Subcutaneous abdominal adipose tissue (tissue), 5 donors: ENCODE results near the gene MAP1S.

Source experiments
- H3K27ac ChIP-seq: one replicate; pipeline ENCODE4 v1.7.0; 2013; ENCODE audit warnings: low read depth, mild to moderate bottlenecking, inconsistent platforms, low read length, moderate library complexity
- H3K27me3 ChIP-seq, 5 donors: one replicate each; pipeline ENCODE4 v1.7.0; 2013; ENCODE audit warnings: low read length in 5 of 5, inconsistent platforms in 1 of 5; ENCODE audit not compliant: control insufficient read depth in 5 of 5, insufficient read depth in 4 of 5
- H3K36me3 ChIP-seq, 5 donors: one replicate each; pipeline ENCODE4 v1.7.0; 2013; ENCODE audit warnings: low read length in 5 of 5; ENCODE audit not compliant: control insufficient read depth in 5 of 5, insufficient read depth in 5 of 5
- H3K4me1 ChIP-seq, 5 donors: one replicate each; pipeline ENCODE4 v1.7.0; 2013; ENCODE audit warnings: low read length in 5 of 5, mild to moderate bottlenecking in 3 of 5, moderate library complexity in 1 of 5; ENCODE audit not compliant: control insufficient read depth in 5 of 5, insufficient read depth in 5 of 5
- H3K4me3 ChIP-seq, 5 donors: one replicate each; pipeline ENCODE4 v1.7.0; 2013; ENCODE audit warnings: low read length in 5 of 5, low read depth in 1 of 5
- H3K9ac ChIP-seq, 5 donors: one replicate each; pipeline ENCODE4 v1.7.0; 2013; ENCODE audit warnings: low read length in 5 of 5, mild to moderate bottlenecking in 4 of 5, moderate library complexity in 3 of 5
- H3K9me3 ChIP-seq, 5 donors: one replicate each; pipeline ENCODE4 v1.7.0; 2013; ENCODE audit warnings: low read length in 5 of 5; ENCODE audit not compliant: control insufficient read depth in 5 of 5
- donor health status: healthy.
- donor health status: healthy.
- donor health status: healthy.
- donor health status: healthy.
- donor health status: healthy.

Gene MAP1S

DNA sequence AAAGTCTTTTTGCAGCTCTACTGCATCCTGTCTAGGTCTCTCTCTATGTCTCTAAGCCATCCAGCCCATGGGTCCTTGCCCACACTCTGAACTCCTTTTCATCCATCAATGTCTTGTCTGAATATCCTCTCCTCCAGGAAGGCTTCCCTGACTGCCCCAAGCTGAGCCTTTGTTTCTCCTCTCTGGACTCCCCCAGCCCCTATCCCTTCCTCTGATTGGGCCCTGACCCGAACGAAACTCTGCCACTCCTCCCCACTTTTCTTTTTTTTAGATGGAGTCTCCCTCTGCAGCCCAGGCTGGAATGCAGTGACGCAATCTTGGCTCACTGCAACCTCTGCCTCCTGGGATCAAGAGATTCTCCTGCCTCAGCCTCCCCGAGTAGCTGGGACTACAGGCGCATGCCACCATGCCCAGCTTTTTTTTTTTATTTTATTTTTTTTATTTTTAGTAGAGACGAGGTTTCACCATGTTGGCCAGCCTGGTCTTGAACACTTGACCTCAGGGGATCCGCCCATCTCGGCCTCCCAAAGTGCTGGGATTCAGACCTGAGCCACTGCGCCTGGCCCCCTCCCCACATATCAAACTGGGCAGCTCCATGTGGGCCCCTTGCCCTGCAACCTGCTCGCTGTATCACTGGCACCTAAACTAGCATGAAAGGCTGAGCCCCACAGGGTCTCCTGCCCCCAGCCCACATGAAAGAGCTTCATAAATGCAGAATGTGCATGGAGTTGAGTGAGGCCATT lies 30.3 kb upstream of the MAP1S start:
- peaks cover 0 to 23% (median 12%) of the 10 kb centered on the region in 5 donors for H3K4me1 ChIP-seq
- H3K27me3 ChIP-seq: peaks cover 14 to 46% (median 37%) of the 10 kb centered on the region in 5 donors
- H3K9me3 ChIP-seq: peaks cover 0 to 2% (median 0%) of the 10 kb centered on the region in 5 donors
- no peak overlapping the region for H3K27ac ChIP-seq
- no peak overlapping the region for H3K9ac ChIP-seq
- no peaks in the 10 kb centered on the region for H3K36me3 ChIP-seq
- H3K4me3 ChIP-seq: no peak overlapping the region

GRCh38 chr19:17692566-17692965 lies 26.7 kb upstream of the MAP1S start:
- Histone ChIP-seq H3K4me3 (no peak overlapping the region), H3K27ac (no peak overlapping the region), H3K4me1 (peaks cover 0 to 5% (median 3%) of the 10 kb centered on the region in 5 donors), H3K27me3 (peaks cover 11 to 22% (median 21%) of the 10 kb centered on the region in 5 donors), H3K9ac (no peak overlapping the region), H3K9me3 (peaks cover 0 to 2% (median 0%) of the 10 kb centered on the region in 5 donors), H3K36me3 (no peaks in the 10 kb centered on the region)

DNA sequence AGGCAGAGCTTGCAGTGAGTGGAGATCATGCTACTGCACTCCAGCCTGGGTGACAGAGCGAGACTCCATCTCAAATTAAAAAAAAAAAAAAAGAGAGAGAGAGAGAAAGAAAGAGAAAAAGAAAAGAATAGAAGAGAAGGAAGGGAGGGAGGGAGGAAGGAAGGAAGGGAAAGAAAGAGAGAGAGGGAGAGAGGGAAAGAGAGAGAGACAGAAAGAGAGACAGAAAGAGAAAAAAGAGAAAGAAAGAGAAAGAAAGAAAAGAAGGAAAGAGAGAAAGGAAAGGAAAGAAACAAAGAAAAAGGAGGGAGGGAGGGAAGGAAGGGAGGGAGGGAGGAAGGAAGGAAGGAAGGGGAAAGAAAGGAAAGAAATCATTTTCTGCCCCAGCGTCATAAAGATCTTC lies 24.1 kb upstream of the MAP1S start:
- H3K4me1 ChIP-seq: no peaks in the 10 kb centered on the region
- no peaks in the 10 kb centered on the region for H3K36me3 ChIP-seq
- peaks cover 6 to 24% (median 17%) of the 10 kb centered on the region in 5 donors for H3K27me3 ChIP-seq
- no peak overlapping the region for H3K4me3 ChIP-seq
- no peak overlapping the region for H3K27ac ChIP-seq
- H3K9ac ChIP-seq: no peak overlapping the region
- H3K9me3 ChIP-seq: peaks cover 0 to 2% (median 0%) of the 10 kb centered on the region in 5 donors

DNA sequence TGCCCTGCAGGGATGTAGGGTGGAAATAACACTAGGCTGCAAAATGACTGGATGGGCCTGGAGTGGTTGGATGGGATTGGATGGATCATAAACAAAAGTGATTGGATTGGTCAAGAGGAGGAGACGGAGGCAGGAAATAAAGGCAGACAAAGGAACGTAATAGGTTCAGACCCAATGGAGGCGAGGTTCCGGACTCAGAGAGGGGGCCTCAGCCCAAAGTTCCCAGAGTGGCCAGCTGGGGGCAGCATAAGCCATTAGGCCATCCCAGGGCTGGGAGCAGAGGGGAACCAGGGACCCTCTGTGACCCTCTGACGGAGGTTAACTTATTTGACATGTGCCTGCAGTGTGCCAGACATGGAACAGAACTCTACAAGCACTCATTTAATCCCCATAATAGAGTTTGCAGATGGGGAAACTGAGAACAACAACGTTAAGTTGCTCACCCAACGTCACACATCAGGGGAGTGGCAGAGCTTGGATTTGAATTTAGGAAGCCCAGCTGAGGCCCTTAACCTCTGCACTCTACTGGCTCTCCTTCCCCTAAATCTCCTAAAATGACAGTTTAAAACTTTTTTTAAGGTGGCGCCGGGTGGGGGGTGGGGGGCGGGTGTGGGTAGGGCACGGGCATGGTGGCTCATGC lies 15.3 kb upstream of the MAP1S start:
- no peaks in the 10 kb centered on the region for H3K36me3 ChIP-seq
- H3K27ac ChIP-seq: no peak overlapping the region

DNA sequence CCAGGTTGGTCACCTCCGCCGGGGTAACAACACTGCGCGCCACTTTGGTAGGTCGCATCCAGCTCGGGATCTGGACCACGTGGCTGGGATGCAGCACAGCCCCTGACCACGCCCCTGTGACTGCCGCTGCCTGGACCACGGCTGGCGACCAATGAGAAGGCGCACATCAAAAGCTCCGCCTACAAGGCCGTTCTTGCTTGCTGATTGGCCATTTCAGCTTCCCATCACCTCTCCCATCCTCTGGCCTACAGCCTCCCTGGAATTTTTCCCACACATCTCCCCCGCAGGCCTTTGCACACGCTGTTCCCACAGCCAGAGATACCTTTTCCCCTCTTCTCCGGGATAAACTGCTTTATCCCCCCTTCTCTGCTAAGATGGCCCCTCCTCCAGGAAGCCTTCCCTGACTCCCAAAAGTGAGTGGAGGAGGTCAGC lies 12.5 kb upstream of the MAP1S start:
- no peaks in the 10 kb centered on the region for H3K9me3 ChIP-seq
- no peak overlapping the region for H3K4me3 ChIP-seq
- peaks cover 4 to 14% (median 7%) of the 10 kb centered on the region in 5 donors for H3K27me3 ChIP-seq
- H3K36me3 ChIP-seq: no peaks in the 10 kb centered on the region
- H3K4me1 ChIP-seq: peaks cover 0 to 3% (median 0%) of the 10 kb centered on the region in 5 donors
- H3K9ac ChIP-seq: no peak overlapping the region
- no peak overlapping the region for H3K27ac ChIP-seq

More for the DNA sequence above, 15.3 kb upstream of the MAP1S start:
- peaks cover 7 to 20% (median 12%) of the 10 kb centered on the region in 5 donors for H3K27me3 ChIP-seq
- no peaks in the 10 kb centered on the region for H3K9me3 ChIP-seq
- peaks cover 0 to 3% (median 0%) of the 10 kb centered on the region in 5 donors for H3K4me1 ChIP-seq
- H3K9ac ChIP-seq: no peak overlapping the region
- H3K4me3 ChIP-seq: no peak overlapping the region

GRCh38 chr19:17711851-17712250 lies 7.4 kb upstream of the MAP1S start:
- no peaks in the 10 kb centered on the region for H3K9me3 ChIP-seq
- no peak overlapping the region for H3K9ac ChIP-seq
- H3K4me1 ChIP-seq: peaks cover 0 to 5% (median 1%) of the 10 kb centered on the region in 5 donors
- H3K4me3 ChIP-seq: no peak overlapping the region
- H3K27me3 ChIP-seq: peaks cover 0 to 6% (median under 1%) of the 10 kb centered on the region in 5 donors
- H3K36me3 ChIP-seq: no peaks in the 10 kb centered on the region
- no peak overlapping the region for H3K27ac ChIP-seq

GRCh38 chr19:17716309-17716929 lies 2.9 kb upstream of the MAP1S start:
- Histone ChIP-seq H3K36me3 (no peaks in the 10 kb centered on the region), H3K4me1 (peaks cover 9 to 40% (median 36%) of the 10 kb centered on the region in 5 donors), H3K4me3 (no peak overlapping the region), H3K9me3 (no peaks in the 10 kb centered on the region), H3K27ac (no peak overlapping the region), H3K27me3 (no peaks in the 10 kb centered on the region), H3K9ac (no peak overlapping the region)

GRCh38 chr19:17718550-17718946 lies 732 bp upstream of the MAP1S start:
- Histone ChIP-seq H3K36me3 (peaks cover 0 to 4% (median 0%) of the 10 kb centered on the region in 5 donors), H3K4me3 (peak overlapping the region in 2 of 5 donors; percentile 81 to 89), H3K4me1 (peaks cover 12 to 56% (median 52%) of the 10 kb centered on the region in 5 donors), H3K27ac (no peak overlapping the region), H3K27me3 (no peaks in the 10 kb centered on the region), H3K9ac (peak overlapping the region in 1 of 5 donors; percentile 76), H3K9me3 (no peaks in the 10 kb centered on the region)

- Histone ChIP-seq H3K4me3 (peak overlapping the region; percentile 81 to 91 (median 89)), H3K9ac (peak overlapping the region; percentile 68 to 94 (median 87)), H3K27me3 (no peaks in the 10 kb centered on the region), H3K36me3 (peaks cover 0 to 16% (median 12%) of the 10 kb centered on the region in 5 donors), H3K9me3 (no peaks in the 10 kb centered on the region), H3K4me1 (peaks cover 12 to 56% (median 52%) of the 10 kb centered on the region in 5 donors), H3K27ac (peak overlapping the region; percentile 37)
Observed at GRCh38 chr19:17719730-17720400, 585 bp downstream of the MAP1S start.
